Progenitor cell of endocrine pancreas (in vitro differentiated cells): ENCODE results near the gene RHEX. TPM values are rescaled to one million over a fixed set of nuclear protein-coding genes. Genes with fewer than 3 reads are reported as not detected.
A peak's percentile ranks its signal among the peaks of the same experiment; 100 is the strongest.

Experiments used
- DNase-seq: peaks from one replicate; pipeline ENCODE4 v3.0.0; 2021; ENCODE audit warnings: low spot score; ENCODE audit not compliant: unreplicated experiment
- H3K27ac Mint-ChIP-seq: 2 replicates; pipeline ENCODE4 v1.8.0; 2021; ENCODE audit warnings: mild to moderate bottlenecking, moderate library complexity, mixed read lengths
- H3K27me3 Mint-ChIP-seq: 2 replicates; pipeline ENCODE4 v1.8.0; 2021; ENCODE audit warnings: mixed read lengths
- H3K36me3 Mint-ChIP-seq: 2 replicates; pipeline ENCODE4 v1.8.0; 2022; ENCODE audit warnings: mixed read lengths; ENCODE audit not compliant: insufficient read depth
- H3K4me1 Mint-ChIP-seq: 2 replicates; pipeline ENCODE4 v1.8.0; 2021; ENCODE audit warnings: low read depth, mixed read lengths
- H3K4me3 Mint-ChIP-seq: 2 replicates; pipeline ENCODE4 v1.8.0; 2021; ENCODE audit warnings: low read depth, mild to moderate bottlenecking, moderate library complexity, mixed read lengths
- H3K9me3 Mint-ChIP-seq: 2 replicates; pipeline ENCODE4 v1.8.0; 2021; ENCODE audit warnings: low read depth, mixed read lengths
- total RNA-seq: library from RNA; stranded (reverse); gene quantifications from 2 replicates; pipeline ENCODE4 v1.2.1, GENCODE V29; 2021
- TF ChIP-seq, protein P1 (sequence below): fragments of 200-600 bp; sonication (generic); IDR thresholded peaks from one replicate; pipeline ENCODE4 v1.5.0; 2021; ENCODE audit warnings: antibody characterized with exemption, mild to moderate bottlenecking; ENCODE audit not compliant: unreplicated experiment

Gene RHEX
- total RNA-seq, 1 donor from 2014 or later, result not detected

DNA sequence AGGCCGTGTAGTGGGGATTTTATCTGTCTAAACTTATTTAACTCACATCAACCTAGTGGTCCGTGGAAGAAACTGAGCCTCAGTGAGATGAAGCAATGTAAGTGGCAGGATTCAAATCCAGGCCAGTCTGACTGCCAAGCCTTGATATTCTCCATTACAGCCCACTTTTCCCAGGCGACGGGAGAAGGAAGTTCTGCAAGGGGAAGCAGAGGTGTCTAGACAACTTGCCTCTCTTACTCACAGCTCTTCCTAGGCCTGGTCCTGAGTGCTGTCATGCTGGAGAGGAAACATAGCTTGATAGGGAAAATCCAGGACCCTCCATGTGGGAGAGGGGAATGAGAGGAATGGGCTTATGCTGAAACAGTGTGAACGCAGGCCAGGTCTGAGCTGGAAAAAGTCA, 38.4 kb upstream of the RHEX start:
- Mint-ChIP-seq H3K27me3 (peaks cover 9% of the 10 kb centered on the region), H3K4me3 (no peak overlapping the region), H3K27ac (no peak overlapping the region), H3K9me3 (peaks cover 5% of the 10 kb centered on the region), H3K36me3 (peaks cover 2% of the 10 kb centered on the region), H3K4me1 (peaks cover 3% of the 10 kb centered on the region)
- DNase-seq, result no peak
- TF ChIP-seq, protein P1, sequence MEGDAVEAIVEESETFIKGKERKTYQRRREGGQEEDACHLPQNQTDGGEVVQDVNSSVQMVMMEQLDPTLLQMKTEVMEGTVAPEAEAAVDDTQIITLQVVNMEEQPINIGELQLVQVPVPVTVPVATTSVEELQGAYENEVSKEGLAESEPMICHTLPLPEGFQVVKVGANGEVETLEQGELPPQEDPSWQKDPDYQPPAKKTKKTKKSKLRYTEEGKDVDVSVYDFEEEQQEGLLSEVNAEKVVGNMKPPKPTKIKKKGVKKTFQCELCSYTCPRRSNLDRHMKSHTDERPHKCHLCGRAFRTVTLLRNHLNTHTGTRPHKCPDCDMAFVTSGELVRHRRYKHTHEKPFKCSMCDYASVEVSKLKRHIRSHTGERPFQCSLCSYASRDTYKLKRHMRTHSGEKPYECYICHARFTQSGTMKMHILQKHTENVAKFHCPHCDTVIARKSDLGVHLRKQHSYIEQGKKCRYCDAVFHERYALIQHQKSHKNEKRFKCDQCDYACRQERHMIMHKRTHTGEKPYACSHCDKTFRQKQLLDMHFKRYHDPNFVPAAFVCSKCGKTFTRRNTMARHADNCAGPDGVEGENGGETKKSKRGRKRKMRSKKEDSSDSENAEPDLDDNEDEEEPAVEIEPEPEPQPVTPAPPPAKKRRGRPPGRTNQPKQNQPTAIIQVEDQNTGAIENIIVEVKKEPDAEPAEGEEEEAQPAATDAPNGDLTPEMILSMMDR, result no peak

DNA sequence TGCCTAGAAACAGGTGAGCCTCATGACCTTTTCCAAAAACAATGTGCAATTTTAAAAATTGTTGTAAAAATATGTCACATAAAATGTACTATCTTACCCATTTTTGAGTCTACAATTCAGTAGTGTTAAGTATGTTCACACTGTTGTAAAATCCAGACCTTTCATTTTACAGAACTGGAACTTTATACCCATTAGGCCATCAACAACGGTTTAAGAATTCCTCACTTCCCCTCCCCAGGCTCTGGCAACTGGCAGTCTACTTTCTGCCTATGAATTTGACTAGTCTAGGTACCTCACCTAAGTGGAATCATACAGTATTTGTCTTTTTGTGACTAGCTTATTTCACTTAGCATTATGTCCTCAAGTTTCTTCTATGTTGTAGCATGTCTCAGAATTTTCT, 37.9 kb upstream of the RHEX start:
- peaks cover 9% of the 10 kb centered on the region for H3K27me3 Mint-ChIP-seq
- H3K4me3 Mint-ChIP-seq, result no peak overlapping the region
- peaks cover 2% of the 10 kb centered on the region for H3K36me3 Mint-ChIP-seq
- no peak overlapping the region for H3K27ac Mint-ChIP-seq
- TF ChIP-seq, protein P1, result no peak
- H3K9me3 Mint-ChIP-seq, result peaks cover 5% of the 10 kb centered on the region
- peaks cover 3% of the 10 kb centered on the region for H3K4me1 Mint-ChIP-seq
- DNase-seq, result no peak

DNA sequence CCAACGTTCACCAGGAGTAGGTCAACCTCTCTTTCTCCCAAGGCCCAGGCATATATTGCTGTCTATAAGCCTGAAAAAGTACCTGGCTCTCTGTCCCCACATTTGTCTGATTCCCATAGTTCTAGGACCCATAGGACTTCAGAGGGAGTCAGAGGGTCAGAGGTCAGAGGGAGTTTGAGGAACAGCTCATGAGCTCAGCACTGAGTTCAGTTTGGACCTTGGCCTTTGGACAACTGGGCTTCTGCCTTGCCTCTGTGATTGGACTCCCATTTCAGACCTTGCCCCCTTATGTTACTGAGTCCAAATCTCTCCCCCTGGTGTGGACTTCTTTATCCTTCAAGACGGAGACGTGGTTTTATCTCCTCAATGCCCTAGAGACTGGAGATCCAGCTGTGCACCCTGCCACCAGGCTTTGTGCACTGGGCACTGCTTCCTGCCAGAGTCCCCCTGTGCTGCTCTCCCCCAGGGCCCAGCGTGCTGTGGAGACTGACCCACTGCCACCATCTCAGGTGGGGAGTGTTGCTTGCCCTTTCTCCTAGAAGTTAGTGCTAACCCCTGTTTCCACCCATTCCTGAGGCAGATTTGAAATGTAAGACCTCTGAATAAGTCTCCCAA, 32.5 kb upstream of the RHEX start:
- TF ChIP-seq, protein P1, result no peak
- Mint-ChIP-seq H3K4me1 (peaks cover 35% of the 10 kb centered on the region), H3K36me3 (peaks cover 2% of the 10 kb centered on the region), H3K9me3 (peaks cover 5% of the 10 kb centered on the region), H3K27me3 (no peaks in the 10 kb centered on the region), H3K4me3 (no peak overlapping the region), H3K27ac (no peak overlapping the region)
- DNase-seq, result no peak

DNA sequence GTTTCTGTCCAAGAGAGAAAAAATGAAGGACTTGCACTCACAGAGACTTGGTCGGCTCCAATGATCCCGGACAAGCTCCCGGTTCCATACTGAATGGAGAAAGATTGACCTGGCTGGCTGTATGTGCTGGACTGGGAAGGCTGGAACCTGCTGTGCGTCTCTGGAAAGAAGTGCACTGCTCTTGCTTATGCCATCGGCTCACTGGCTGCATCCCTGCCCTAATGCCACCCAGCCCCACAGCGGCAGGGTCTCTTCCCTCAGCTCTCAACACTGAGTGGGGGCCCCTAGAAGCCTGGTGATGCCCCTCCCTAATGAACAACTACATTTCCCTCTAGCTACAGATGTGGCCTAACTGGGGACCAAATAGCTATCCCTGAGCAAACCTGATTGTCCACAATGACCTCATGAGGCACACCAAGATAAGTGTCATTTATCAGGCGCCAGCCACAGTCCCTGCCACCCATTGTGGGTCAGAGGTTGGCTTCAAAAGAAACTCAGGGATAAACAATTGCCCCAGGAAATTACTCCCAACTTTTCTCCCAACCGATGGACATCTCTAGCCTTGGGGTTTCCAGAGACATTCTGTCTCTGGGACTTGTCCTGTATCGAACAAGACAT, 31.9 kb upstream of the RHEX start:
- Mint-ChIP-seq H3K27ac (peak overlapping the region; percentile 21), H3K9me3 (peaks cover 5% of the 10 kb centered on the region), H3K4me1 (peaks cover 37% of the 10 kb centered on the region), H3K27me3 (no peaks in the 10 kb centered on the region), H3K4me3 (no peak overlapping the region), H3K36me3 (peaks cover 2% of the 10 kb centered on the region)
- no peak for DNase-seq
- TF ChIP-seq, protein P1, result no peak

DNA sequence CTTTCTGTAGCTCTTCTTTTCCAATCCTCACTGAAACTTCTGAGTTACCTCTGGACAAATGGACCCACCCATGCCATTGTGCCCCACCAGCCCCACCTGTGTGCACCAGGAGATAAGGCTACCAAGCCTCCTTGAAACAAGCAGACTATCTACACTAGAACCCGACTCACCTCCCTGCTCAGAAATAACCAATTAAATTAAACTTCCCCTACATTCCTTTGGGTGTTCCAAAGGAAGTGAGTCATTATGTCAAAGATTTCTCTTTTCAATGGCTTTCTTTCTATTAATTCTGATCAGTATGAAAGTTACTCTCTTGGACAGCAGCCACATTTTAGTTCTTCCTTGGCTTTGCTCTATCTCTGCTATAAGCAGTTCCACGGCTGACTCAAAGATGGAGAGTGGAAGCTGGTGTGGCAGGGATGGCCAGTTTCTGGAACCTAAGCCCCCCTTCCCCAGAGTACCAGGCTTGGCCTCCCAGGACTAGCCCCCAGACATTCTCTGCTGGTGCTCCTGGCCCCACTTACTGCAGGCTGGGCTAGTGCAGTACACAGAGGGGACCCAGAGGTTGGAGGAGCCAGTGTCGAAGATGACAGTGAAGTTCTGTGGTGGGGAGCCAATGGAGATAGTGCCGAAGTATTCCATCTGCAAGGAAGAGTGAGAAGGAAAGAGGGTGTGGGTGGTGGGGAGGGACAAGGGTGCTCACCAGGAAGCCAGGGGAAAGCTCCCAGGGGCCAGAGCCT, 31.2 kb upstream of the RHEX start:
- TF ChIP-seq, protein P1, result no peak
- peaks cover 37% of the 10 kb centered on the region for H3K4me1 Mint-ChIP-seq
- no peak overlapping the region for H3K4me3 Mint-ChIP-seq
- H3K36me3 Mint-ChIP-seq, result peaks cover 2% of the 10 kb centered on the region
- peaks cover 5% of the 10 kb centered on the region for H3K9me3 Mint-ChIP-seq
- no peaks in the 10 kb centered on the region for H3K27me3 Mint-ChIP-seq
- H3K27ac Mint-ChIP-seq, result peak overlapping the region; percentile 56
- no peak for DNase-seq
